Neuron (in vitro differentiated cells): ENCODE results near the gene PNPLA7.
"Not testable (repeated sequence)": the region's sequence is repeated elsewhere in the genome, so short reads cannot be mapped to it uniquely, and the experiment has no call there.

ENCODE experiments used
- H2AFZ ChIP-seq: one replicate; pipeline ENCODE4 v1.6.1; 2013; ENCODE audit warnings: low read depth, mild to moderate bottlenecking, inconsistent platforms, low read length, moderate library complexity
- H3K27me3 ChIP-seq: one replicate; pipeline ENCODE4 v1.6.1; 2013; ENCODE audit warnings: low read length; ENCODE audit not compliant: insufficient read depth
- H3K36me3 ChIP-seq: one replicate; pipeline ENCODE4 v1.6.1; 2013; ENCODE audit warnings: low read length; ENCODE audit not compliant: insufficient read depth
- H3K4me1 ChIP-seq: one replicate; pipeline ENCODE4 v1.6.1; 2013; ENCODE audit warnings: low read length; ENCODE audit not compliant: insufficient read depth
- H3K4me3 ChIP-seq: 2 replicates; pipeline ENCODE4 v1.5.1; 2013; ENCODE audit warnings: mild to moderate bottlenecking, low read length, moderate library complexity
- H3K9me3 ChIP-seq: one replicate; pipeline ENCODE4 v1.6.1; 2013; ENCODE audit warnings: low read length

The PNPLA7 gene

GRCh38 chr9:137477778-137478612, 72.2 kb downstream of the PNPLA7 start:
- H3K27me3 ChIP-seq = peaks cover 3% of the 10 kb centered on the region
- H3K4me3 ChIP-seq = no peak overlapping the region

GRCh38 chr9:137476856-137477255, 73.3 kb downstream of the PNPLA7 start:
- no peak overlapping the region for H2AFZ ChIP-seq
- peaks cover 6% of the 10 kb centered on the region for H3K4me1 ChIP-seq
- peaks cover 4% of the 10 kb centered on the region for H3K9me3 ChIP-seq
- H3K27me3 ChIP-seq = peaks cover 3% of the 10 kb centered on the region
- H3K36me3 ChIP-seq = no peaks in the 10 kb centered on the region
- H3K4me3 ChIP-seq = no peak overlapping the region

More at GRCh38 chr9:137477778-137478612, 72.2 kb downstream of the PNPLA7 start:
- H2AFZ ChIP-seq = no peak overlapping the region
- H3K9me3 ChIP-seq = peaks cover 4% of the 10 kb centered on the region
- peaks cover 6% of the 10 kb centered on the region for H3K4me1 ChIP-seq
- H3K36me3 ChIP-seq = no peaks in the 10 kb centered on the region

GRCh38 chr9:137475666-137476065, 74.5 kb downstream of the PNPLA7 start:
- Histone ChIP-seq H3K9me3 (peaks cover 4% of the 10 kb centered on the region), H2AFZ (no peak overlapping the region), H3K4me1 (peaks cover 6% of the 10 kb centered on the region), H3K36me3 (no peaks in the 10 kb centered on the region), H3K4me3 (no peak overlapping the region), H3K27me3 (peaks cover 2% of the 10 kb centered on the region)

- H3K27me3 ChIP-seq = no peaks in the 10 kb centered on the region
- peaks cover 4% of the 10 kb centered on the region for H3K9me3 ChIP-seq
- no peak overlapping the region for H3K4me3 ChIP-seq
- H3K36me3 ChIP-seq = no peaks in the 10 kb centered on the region
- H2AFZ ChIP-seq = no peak overlapping the region
- H3K4me1 ChIP-seq = peaks cover 3% of the 10 kb centered on the region
Measured at GRCh38 chr9:137474271-137474670, 75.9 kb downstream of the PNPLA7 start.

- Histone ChIP-seq H3K36me3 (no peaks in the 10 kb centered on the region), H3K27me3 (no peaks in the 10 kb centered on the region), H2AFZ (no peak overlapping the region), H3K4me1 (no peaks in the 10 kb centered on the region), H3K4me3 (no peak overlapping the region), H3K9me3 (no peaks in the 10 kb centered on the region)
Measured at GRCh38 chr9:137470785-137471184, 79.4 kb downstream of the PNPLA7 start.

- Histone ChIP-seq H2AFZ (no peak overlapping the region), H3K9me3 (peaks cover 2% of the 10 kb centered on the region), H3K4me1 (no peaks in the 10 kb centered on the region), H3K27me3 (no peaks in the 10 kb centered on the region), H3K36me3 (no peaks in the 10 kb centered on the region), H3K4me3 (no peak overlapping the region)
Measured at GRCh38 chr9:137467896-137468295, 82.3 kb downstream of the PNPLA7 start.

- H3K27me3 ChIP-seq = no peaks in the 10 kb centered on the region
- no peaks in the 10 kb centered on the region for H3K36me3 ChIP-seq
- H3K4me1 ChIP-seq = no peaks in the 10 kb centered on the region
- H3K4me3 ChIP-seq = no peak overlapping the region
- H2AFZ ChIP-seq = no peak overlapping the region
- H3K9me3 ChIP-seq = peaks cover 2% of the 10 kb centered on the region
Measured at GRCh38 chr9:137467161-137467581, 83.0 kb downstream of the PNPLA7 start.

- not testable (repeated sequence) for H2AFZ ChIP-seq, H3K27me3 ChIP-seq, H3K4me1 ChIP-seq, H3K36me3 ChIP-seq, H3K9me3 ChIP-seq, H3K4me3 ChIP-seq
Measured at GRCh38 chr9:137466389-137467085, 83.7 kb downstream of the PNPLA7 start.

GRCh38 chr9:137465720-137466388, 84.3 kb downstream of the PNPLA7 start:
- Histone ChIP-seq H3K36me3 (no peaks in the 10 kb centered on the region), H3K4me1 (no peaks in the 10 kb centered on the region), H3K4me3 (no peak overlapping the region), H2AFZ (no peak overlapping the region), H3K27me3 (no peaks in the 10 kb centered on the region), H3K9me3 (peaks cover 2% of the 10 kb centered on the region)

- Histone ChIP-seq H3K9me3 (peaks cover 2% of the 10 kb centered on the region), H3K4me3 (no peak overlapping the region), H3K36me3 (no peaks in the 10 kb centered on the region), H3K27me3 (no peaks in the 10 kb centered on the region), H3K4me1 (no peaks in the 10 kb centered on the region), H2AFZ (no peak overlapping the region)
Measured at GRCh38 chr9:137465000-137465719, 85.0 kb downstream of the PNPLA7 start.

GRCh38 chr9:137464291-137464999, 85.8 kb downstream of the PNPLA7 start:
- Histone ChIP-seq H3K36me3 (no peaks in the 10 kb centered on the region), H3K4me3 (no peak overlapping the region), H3K27me3 (no peaks in the 10 kb centered on the region), H3K4me1 (peaks cover 5% of the 10 kb centered on the region), H3K9me3 (peaks cover 2% of the 10 kb centered on the region), H2AFZ (no peak overlapping the region)

- Histone ChIP-seq H3K9me3 (peaks cover 2% of the 10 kb centered on the region), H3K27me3 (no peaks in the 10 kb centered on the region), H3K4me3 (no peak overlapping the region), H3K36me3 (no peaks in the 10 kb centered on the region), H2AFZ (no peak overlapping the region), H3K4me1 (peaks cover 6% of the 10 kb centered on the region)
Measured at GRCh38 chr9:137463931-137464290, 86.3 kb downstream of the PNPLA7 start.
